ENCODE results near the gene WDR41.

DNA sequence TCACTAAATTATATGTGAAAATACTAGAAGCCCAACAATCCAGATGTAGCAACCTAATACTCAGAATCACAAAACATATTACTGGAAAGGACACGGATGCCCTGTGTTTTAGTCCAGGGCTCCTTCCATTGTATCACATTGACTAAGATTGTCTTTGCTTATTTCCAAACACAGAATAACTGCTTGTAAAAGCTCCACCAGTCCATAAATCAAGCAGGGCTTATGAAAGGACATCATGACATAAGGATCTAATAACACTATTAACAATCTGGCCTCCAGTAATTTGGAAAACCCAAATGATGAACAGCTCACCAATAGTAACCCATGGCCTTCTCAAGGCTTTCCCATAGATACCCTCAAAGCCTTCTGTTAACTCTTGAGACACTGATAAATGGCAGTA lies 39.8 kb downstream of the WDR41 start:
- no peak for TF ChIP-seq CTCF (IDR thresholded peaks at IDR 0.05)
- no peak for TF ChIP-seq MAFK (IDR thresholded peaks at IDR 0.05; ENCODE audit: partially characterized antibody)
- no peak for TF ChIP-seq E2F6 (IDR thresholded peaks at IDR 0.05; ENCODE audit: borderline replicate concordance, low read depth)
- TF ChIP-seq TFCP2L1 (CRISPR knock-in tag; IDR thresholded peaks at IDR 0.05), result no peak
- TF ChIP-seq POLR2A (IDR thresholded peaks at IDR 0.05; ENCODE audit: low read length), result no peak
